Esophagus muscularis mucosa (tissue), 3 donors: ENCODE data around the gene NDUFAF2.

Experiments
- CTCF ChIP-seq, 3 experiments: fragments of 200-600 bp in 2 of 3; fragments of 450-650 bp in 1 of 3; sonication (generic) in 2 of 3; IDR thresholded peaks; one replicate each; pipeline ENCODE4 v1.5.1; 2017 to 2019; ENCODE audit warnings: antibody characterized with exemption in 3 of 3, mild to moderate bottlenecking in 2 of 3, moderate library complexity in 1 of 3
- POLR2A ChIP-seq: fragments of 450-650 bp; IDR thresholded peaks from one replicate; pipeline ENCODE4 v1.6.1; 2017; ENCODE audit warnings: antibody characterized with exemption, moderate library complexity, mild to moderate bottlenecking, low read depth
- POLR2AphosphoS5 ChIP-seq, 2 donors: sonication (generic); formaldehyde crosslinking; IDR thresholded peaks; one replicate each; pipeline ENCODE4 v1.6.1; 2017; ENCODE audit warnings: antibody characterized with exemption in 2 of 2

- no peak for TF ChIP-seq CTCF (IDR thresholded peaks at IDR 0.05)
- TF ChIP-seq POLR2AphosphoS5 (IDR thresholded peaks at IDR 0.05), result no peak
- no peak for TF ChIP-seq POLR2A
Observed at GRCh38 chr5:61168951-61169350, 223.9 kb downstream of the NDUFAF2 start.
